K562 treated with DMSO at 1 percent for 4 hours (cell line): Measurements from ENCODE around the gene COL6A3. TPM values are rescaled to one million over a fixed set of nuclear protein-coding genes. Genes with fewer than 3 reads are reported as not detected.

ENCODE experiments used
- total RNA-seq: library from RNA; unstranded; fragments of 300-600 nt; gene quantifications from 2 replicates; pipeline ENCODE4 v1.2.3, GENCODE V29; 2022; ENCODE audit not compliant: insufficient read depth

Gene COL6A3, protein sequence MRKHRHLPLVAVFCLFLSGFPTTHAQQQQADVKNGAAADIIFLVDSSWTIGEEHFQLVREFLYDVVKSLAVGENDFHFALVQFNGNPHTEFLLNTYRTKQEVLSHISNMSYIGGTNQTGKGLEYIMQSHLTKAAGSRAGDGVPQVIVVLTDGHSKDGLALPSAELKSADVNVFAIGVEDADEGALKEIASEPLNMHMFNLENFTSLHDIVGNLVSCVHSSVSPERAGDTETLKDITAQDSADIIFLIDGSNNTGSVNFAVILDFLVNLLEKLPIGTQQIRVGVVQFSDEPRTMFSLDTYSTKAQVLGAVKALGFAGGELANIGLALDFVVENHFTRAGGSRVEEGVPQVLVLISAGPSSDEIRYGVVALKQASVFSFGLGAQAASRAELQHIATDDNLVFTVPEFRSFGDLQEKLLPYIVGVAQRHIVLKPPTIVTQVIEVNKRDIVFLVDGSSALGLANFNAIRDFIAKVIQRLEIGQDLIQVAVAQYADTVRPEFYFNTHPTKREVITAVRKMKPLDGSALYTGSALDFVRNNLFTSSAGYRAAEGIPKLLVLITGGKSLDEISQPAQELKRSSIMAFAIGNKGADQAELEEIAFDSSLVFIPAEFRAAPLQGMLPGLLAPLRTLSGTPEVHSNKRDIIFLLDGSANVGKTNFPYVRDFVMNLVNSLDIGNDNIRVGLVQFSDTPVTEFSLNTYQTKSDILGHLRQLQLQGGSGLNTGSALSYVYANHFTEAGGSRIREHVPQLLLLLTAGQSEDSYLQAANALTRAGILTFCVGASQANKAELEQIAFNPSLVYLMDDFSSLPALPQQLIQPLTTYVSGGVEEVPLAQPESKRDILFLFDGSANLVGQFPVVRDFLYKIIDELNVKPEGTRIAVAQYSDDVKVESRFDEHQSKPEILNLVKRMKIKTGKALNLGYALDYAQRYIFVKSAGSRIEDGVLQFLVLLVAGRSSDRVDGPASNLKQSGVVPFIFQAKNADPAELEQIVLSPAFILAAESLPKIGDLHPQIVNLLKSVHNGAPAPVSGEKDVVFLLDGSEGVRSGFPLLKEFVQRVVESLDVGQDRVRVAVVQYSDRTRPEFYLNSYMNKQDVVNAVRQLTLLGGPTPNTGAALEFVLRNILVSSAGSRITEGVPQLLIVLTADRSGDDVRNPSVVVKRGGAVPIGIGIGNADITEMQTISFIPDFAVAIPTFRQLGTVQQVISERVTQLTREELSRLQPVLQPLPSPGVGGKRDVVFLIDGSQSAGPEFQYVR (N-terminal part only)
- total RNA-seq, result 32.9 and 38.2 TPM in 2 replicates

DNA sequence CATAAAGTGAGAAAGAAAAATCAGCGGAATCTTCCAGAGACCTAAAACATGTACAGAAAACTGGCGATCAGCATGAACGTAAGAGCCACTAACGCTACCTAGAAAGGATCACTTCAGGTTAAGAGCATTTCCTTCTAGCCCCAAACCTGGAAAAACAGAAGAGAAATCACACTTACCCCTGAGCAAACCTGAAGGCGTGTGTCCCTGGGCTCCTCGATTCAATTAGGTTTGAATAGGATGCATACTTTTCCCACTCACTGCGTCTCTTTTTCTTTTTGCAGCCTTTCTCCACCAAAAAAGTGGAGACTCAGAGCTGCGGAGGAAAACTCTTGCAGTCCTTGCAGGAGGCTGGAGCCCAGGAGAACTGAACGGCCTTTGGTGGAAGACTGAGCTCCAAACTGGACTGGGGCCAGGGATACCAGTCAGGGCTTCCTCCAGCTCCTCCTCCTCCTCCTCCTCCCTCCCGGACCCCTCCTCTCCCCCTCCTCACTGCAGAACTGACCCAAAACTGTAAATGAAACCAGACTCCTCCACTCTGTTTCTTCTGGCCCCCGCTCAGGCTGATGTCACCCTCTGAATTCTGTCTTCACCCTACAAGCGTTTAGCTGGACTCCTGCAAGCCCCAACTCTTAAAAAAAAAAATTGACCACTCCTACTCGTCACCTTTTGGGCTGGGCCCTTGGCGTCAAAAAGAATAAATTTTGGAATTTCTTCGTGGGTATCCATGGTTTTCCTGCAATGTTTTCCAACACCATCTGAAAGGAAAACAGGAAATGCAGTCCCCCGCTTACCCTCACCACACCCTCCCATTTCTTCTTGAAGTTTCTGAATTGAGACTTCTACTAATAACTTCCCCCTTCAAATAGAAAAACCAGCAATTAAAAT is at the start of gene COL6A3:
COL6A3 (minus strand) TSS at position 388 of the 885 bp plus-strand sequence. CDS start 17,347 bp downstream, outside the sequence.

Other genes with a start within 250 kb of the COL6A3 start
- not detected in 2 replicates for gene MLPH, start 73.1 kb upstream of the COL6A3 start, total RNA-seq
- gene PRLH, start 152.4 kb upstream of the COL6A3 start, total RNA-seq, result not detected in 2 replicates
- not detected in 2 replicates for gene RAB17, start 176.6 kb upstream of the COL6A3 start, total RNA-seq
- 14.3 and 17.7 TPM in 2 replicates for gene LRRFIP1, start 213.4 kb upstream of the COL6A3 start, total RNA-seq